Stimulated activated CD8-positive, alpha-beta memory T cell treated with anti-CD3 and anti-CD28 coated beads, Interleukin-7, amount 100 ng/mL, for 48 hours (primary cell): ENCODE measurements around the gene SMOC2.
"Not testable (repeated sequence)": the region's sequence is repeated elsewhere in the genome, so short reads cannot be mapped to it uniquely, and the experiment has no call there.

Experiments used
- DNase-seq, 2 donors: peaks; one replicate each; pipeline ENCODE4 v3.0.0-alpha.2; 2020; ENCODE audit warnings: low read depth in 1 of 2; ENCODE audit errors: extremely low read depth in 1 of 2

Gene SMOC2

DNA sequence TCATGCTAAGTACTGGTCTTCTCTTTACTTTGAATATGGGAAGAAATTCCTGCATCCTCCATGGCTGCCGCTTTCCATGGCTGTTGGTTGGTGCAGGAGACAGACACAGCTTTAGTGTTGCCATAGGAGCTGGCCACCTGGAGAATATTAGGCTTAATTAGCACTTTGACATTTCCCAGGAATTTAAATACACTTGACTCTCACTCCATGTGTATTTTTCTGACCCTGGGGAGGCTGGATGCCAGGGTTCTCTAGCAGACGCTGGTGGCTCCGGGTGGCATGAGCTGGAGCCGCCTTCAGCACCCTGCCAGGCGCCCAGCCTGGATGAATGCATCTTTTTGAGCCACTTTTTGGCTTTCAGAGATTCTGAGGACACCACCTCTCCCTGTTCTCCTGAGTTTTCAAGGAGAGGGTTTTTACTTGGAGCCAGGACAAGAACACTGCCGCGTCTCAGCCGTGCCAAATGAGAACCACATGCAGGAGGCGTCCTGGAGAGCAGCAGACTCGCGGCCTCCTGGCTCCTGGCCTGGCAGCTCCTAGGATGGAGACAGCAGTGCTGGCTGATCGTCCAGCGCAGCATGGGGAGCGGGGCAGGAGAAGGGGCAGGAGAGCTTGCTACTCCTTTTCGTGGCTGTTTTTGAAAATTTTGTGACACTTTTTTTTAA, 258.8 kb downstream of the SMOC2 start:
- DNase-seq = no peak

DNA sequence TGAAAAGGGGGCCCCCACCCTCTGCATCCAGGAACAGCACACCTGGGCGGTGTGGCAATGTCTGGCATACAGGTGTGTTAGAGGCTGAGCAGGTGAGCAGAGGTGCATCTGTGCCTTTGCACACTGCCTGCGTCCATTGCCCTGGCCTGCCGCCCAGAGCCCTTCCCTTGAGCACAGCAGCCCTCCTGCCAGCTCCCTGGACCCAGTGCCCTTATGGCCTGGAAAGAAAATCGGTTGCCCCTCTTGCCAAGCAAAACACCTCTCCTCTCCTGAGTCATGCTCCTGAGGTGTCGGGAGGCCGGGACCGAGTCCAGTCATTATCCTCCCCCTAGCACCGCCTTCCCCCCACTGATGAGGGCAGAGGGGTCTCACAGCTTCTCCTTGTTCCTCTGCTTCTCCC, 259.9 kb downstream of the SMOC2 start:
- DNase-seq = no peak

- no peak for DNase-seq
Measured at GRCh38 chr6:168703990-168704389, 263.0 kb downstream of the SMOC2 start.

DNA sequence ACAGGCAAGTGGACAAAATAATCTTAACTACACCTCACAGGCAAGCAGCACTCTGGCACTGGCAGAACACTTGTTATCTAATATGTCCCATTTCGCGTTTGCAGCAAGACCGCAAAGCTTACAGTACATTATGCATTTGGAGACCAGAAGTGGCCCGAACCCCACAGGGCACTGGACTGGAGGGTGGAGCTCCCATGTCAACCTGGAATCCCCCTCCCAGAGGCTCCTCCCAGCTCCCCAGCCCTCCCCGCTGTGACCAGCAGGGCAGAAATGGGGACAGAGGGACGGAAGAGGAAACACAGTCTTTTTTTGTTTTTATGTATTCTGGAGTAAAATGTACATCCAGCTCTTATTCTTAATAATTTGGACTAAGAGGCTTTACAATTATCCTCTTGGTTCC, 263.7 kb downstream of the SMOC2 start:
- no peak for DNase-seq

- DNase-seq = not testable (repeated sequence)
Measured at GRCh38 chr6:168705271-168705670, 264.3 kb downstream of the SMOC2 start.

- DNase-seq = no peak
Measured at GRCh38 chr6:168706471-168707177, 265.6 kb downstream of the SMOC2 start.

DNA sequence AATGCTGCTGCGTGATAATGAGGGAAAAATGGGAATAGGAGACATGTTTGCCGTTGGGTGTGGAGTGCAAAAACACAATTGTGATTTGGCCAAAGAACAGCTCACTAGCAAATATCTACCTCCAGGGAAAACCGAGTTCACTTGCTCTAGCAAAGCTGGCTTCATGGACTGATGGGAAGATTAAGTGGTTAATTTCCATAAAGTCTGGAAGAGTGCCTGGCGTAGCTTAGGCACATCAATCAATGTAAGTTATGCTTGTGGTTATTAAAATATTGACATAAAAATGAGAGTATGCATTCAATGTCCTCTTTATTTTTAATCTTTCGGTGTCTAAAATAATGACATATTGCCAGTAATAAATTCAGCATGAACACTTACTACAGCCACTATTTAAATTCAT, 267.5 kb downstream of the SMOC2 start:
- no peak for DNase-seq

DNA sequence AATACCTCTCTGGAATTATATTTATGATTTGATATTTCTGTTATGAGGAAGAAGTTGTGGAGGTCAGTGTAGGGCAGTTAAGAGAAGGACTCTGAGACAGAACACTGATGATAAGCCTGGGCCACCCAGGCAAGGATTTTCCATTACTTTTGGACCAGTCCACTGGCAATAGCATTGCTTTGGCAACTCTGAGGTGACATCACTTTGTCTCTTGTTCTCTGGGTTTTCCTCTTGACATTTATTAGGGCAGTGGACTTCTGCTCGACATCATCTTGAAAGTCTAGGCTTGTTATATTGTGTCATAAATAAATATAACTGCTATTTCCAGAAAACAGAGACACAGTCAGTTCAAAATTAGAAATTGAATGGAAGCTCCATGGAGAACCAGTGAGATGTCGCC, 268.0 kb downstream of the SMOC2 start:
- DNase-seq = no peak

DNA sequence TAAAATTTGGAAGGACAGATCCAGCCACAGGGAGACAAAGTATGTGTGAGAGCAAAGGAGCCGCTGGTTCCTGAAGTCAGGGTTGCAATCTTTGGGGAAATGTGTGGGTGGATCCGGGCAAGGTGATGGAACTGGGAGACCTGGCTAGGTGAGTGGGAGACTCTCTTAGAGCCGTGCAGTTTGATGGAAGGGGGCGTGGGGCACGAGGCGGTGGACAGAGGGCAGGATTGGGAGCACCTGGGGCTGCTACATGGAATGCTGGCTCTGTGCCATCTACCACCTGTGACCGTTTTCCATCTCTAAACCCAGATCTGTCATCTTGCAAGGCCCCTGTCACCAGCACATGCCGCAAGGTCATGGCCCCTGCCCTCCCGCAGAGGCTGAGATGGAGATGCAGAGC, 268.4 kb downstream of the SMOC2 start:
- no peak for DNase-seq

- DNase-seq = no peak
Measured at GRCh38 chr6:168709991-168710390, 269.0 kb downstream of the SMOC2 start.

GRCh38 chr6:168711049-168711640, 270.2 kb downstream of the SMOC2 start:
- DNase-seq = no peak

GRCh38 chr6:168711666-168712300, 270.8 kb downstream of the SMOC2 start:
- no peak for DNase-seq

DNA sequence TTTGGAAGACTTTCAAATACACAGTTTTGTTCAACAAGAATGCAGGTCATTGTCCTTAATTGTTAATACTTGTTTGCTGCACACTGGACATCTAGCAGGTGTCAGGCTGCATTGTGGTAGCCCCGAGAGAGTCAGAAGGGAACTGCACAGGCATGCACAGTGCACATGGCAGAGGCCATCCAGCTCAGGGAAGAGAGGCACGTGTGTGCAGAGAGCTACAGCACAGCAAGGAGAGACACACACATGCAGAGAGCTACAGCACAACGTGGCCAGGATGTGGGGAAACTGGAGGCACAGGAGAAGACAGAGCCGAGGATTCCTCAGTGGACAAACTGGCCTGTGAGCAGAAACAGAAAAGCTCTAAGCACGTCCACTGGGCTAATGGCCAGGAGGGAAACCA, 272.0 kb downstream of the SMOC2 start:
- no peak for DNase-seq

DNA sequence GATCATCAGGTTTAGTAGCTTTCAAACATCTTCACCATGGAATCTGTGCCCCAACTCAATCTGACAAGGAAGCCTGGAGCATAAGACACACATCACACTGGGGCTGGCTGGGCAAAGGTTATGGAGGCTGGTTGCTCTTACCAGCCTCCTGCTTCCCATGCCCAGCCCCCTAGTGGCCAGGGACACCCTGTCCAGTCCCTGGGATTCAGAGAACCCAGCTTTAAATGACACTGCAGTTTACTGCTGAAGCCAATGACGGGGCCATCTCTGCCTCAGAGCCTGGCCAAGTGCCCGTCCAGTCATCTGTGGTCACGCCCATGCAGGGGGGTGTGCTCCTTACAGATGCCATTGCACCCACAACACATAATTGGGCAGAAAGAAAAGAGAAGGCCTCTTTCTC, 272.9 kb downstream of the SMOC2 start:
- DNase-seq = no peak

- no peak for DNase-seq
Measured at GRCh38 chr6:168714547-168715260, 273.7 kb downstream of the SMOC2 start.

GRCh38 chr6:168715643-168716481, 274.9 kb downstream of the SMOC2 start:
- DNase-seq = no peak

GRCh38 chr6:168716581-168716980, 275.6 kb downstream of the SMOC2 start:
- no peak for DNase-seq

- no peak for DNase-seq
Measured at GRCh38 chr6:168717491-168717890, 276.5 kb downstream of the SMOC2 start.
